Choroid plexus epithelial cell (primary cell): ENCODE results near the gene CD83.

Experiments used
- DNase-seq: peaks from one replicate; pipeline ENCODE4 v3.0.0-alpha.2; 2010; ENCODE audit warnings: low read depth
- H3K4me3 ChIP-seq: 2 replicates; pipeline ENCODE4 v1.5.1; 2011; ENCODE audit warnings: low read depth, mild to moderate bottlenecking, control low read depth, low read length, moderate library complexity
- CTCF ChIP-seq: conservative IDR thresholded peaks from 2 replicates; pipeline ENCODE4 v1.5.1; 2011; ENCODE audit warnings: low read depth, mild to moderate bottlenecking, control low read depth, inconsistent platforms, low read length, moderate library complexity

CD83 gene

GRCh38 chr6:14110001-14110818 lies 7.4 kb upstream of the CD83 start:
- TF ChIP-seq CTCF, result no peak
- no peak overlapping the region for H3K4me3 ChIP-seq
- DNase-seq, result no peak

- H3K4me3 ChIP-seq, result no peak overlapping the region
- no peak for TF ChIP-seq CTCF
- DNase-seq, result no peak
Measured at GRCh38 chr6:14113976-14114375, 3.6 kb upstream of the CD83 start.

- peak overlapping the region; percentile 70 for H3K4me3 ChIP-seq
- TF ChIP-seq CTCF, result no peak
- no peak for DNase-seq
Measured at GRCh38 chr6:14118091-14118439, 493 bp downstream of the CD83 start.

- TF ChIP-seq CTCF, result no peak
- H3K4me3 ChIP-seq, result no peak overlapping the region
- no peak for DNase-seq
Measured at GRCh38 chr6:14118446-14118845, 874 bp downstream of the CD83 start.

- no peak for DNase-seq
- no peak overlapping the region for H3K4me3 ChIP-seq
- TF ChIP-seq CTCF, result no peak
Measured at GRCh38 chr6:14119784-14120183, 2.2 kb downstream of the CD83 start.

- no peak overlapping the region for H3K4me3 ChIP-seq
- no peak for TF ChIP-seq CTCF
- DNase-seq, result no peak
Measured at GRCh38 chr6:14120546-14120945, 3.0 kb downstream of the CD83 start.

- no peak overlapping the region for H3K4me3 ChIP-seq
- TF ChIP-seq CTCF, result no peak
- no peak for DNase-seq
Measured at GRCh38 chr6:14121936-14122344, 4.4 kb downstream of the CD83 start.
